Endodermal cell (in vitro differentiated cells): Measurements from ENCODE around the gene OPRL1. TPM values are rescaled to one million over a fixed set of nuclear protein-coding genes. Genes with fewer than 3 reads are reported as not detected.

Experiments used
- DNase-seq: peaks from one replicate; pipeline ENCODE4 v3.0.0-alpha.2; 2017
- H3K27ac ChIP-seq: 2 replicates; pipeline ENCODE4 v1.5.1; 2013; ENCODE audit warnings: mild to moderate bottlenecking, low read depth, low read length, moderate library complexity
- H3K27me3 ChIP-seq: 2 replicates; pipeline ENCODE4 v1.6.1; 2013; ENCODE audit warnings: mild to moderate bottlenecking, low read length, moderate library complexity; ENCODE audit not compliant: insufficient read depth, control insufficient read depth, poor library complexity, severe bottlenecking
- H3K36me3 ChIP-seq: 2 replicates; pipeline ENCODE4 v1.7.0; 2013; ENCODE audit warnings: mild to moderate bottlenecking, low read length, moderate library complexity; ENCODE audit not compliant: control insufficient read depth, insufficient read depth
- H3K4me1 ChIP-seq: one replicate; pipeline ENCODE4 v1.7.0; 2013; ENCODE audit warnings: low read length; ENCODE audit not compliant: control insufficient read depth, insufficient read depth
- H3K4me3 ChIP-seq: 2 replicates; pipeline ENCODE4 v1.5.1; 2013; ENCODE audit warnings: mild to moderate bottlenecking, low read length, moderate library complexity
- H3K9ac ChIP-seq: 2 replicates; pipeline ENCODE4 v1.6.1; 2013; ENCODE audit warnings: mild to moderate bottlenecking, low read length, moderate library complexity; ENCODE audit not compliant: poor library complexity, severe bottlenecking; ENCODE audit errors: extremely low read depth
- H3K9me3 ChIP-seq: 2 replicates; pipeline ENCODE4 v1.6.1; 2013; ENCODE audit warnings: mild to moderate bottlenecking, low read length, moderate library complexity; ENCODE audit not compliant: control insufficient read depth
- H3K27ac Mint-ChIP-seq: 2 replicates; pipeline ENCODE4 v1.8.0; 2020; ENCODE audit warnings: mixed read lengths
- H3K27me3 Mint-ChIP-seq: 2 replicates; pipeline ENCODE4 v1.8.0; 2021; ENCODE audit warnings: mild to moderate bottlenecking, mixed read lengths; ENCODE audit not compliant: insufficient read depth
- H3K36me3 Mint-ChIP-seq: 2 replicates; pipeline ENCODE4 v1.8.0; 2020; ENCODE audit warnings: low read depth, mixed read lengths
- H3K4me1 Mint-ChIP-seq: 2 replicates; pipeline ENCODE4 v1.8.0; 2020; ENCODE audit warnings: mixed read lengths
- H3K4me3 Mint-ChIP-seq: 2 replicates; pipeline ENCODE4 v1.8.0; 2020; ENCODE audit warnings: mild to moderate bottlenecking, moderate library complexity, mixed read lengths
- H3K9me3 Mint-ChIP-seq: 2 replicates; pipeline ENCODE4 v1.8.0; 2020; ENCODE audit warnings: mild to moderate bottlenecking, mixed read lengths
- CTCF ChIP-seq: fragments of 200-600 bp; sonication (generic); conservative IDR thresholded peaks from 2 replicates; pipeline ENCODE4 v1.5.0; 2021; ENCODE audit warnings: antibody characterized with exemption, mild to moderate bottlenecking
- WGBS, 2 experiments: methylation state at CpG; one replicate each; pipeline versions ENCODE4 v1.1.5 to v1.1.7; 2013; ENCODE audit warnings: missing lambda C conversion rate in 2 of 2, mixed read lengths in 1 of 2; ENCODE audit not compliant: insufficient coverage in 1 of 2, insufficient read length in 1 of 2; 5-methylcytosine and 5-hydroxymethylcytosine counted together
- total RNA-seq, 2 donors: library from RNA; stranded (reverse); fragmentation: NEBNext Ultra II Directional in 1 of 2; extraction: Animal tissue kit (Norgen Biotek cat#: 25700) in 1 of 2; gene quantifications; 2 replicates in 1 of 2; 3 replicates in 1 of 2; pipeline ENCODE4 v1.2.1, GENCODE V29; 2021

The OPRL1 gene
- total RNA-seq, 2 donors from 2014 or later = 4.1 to 5.5 TPM

- Mint-ChIP-seq H3K9me3 (peaks cover 5% of the 10 kb centered on the region), H3K4me3 (no peak overlapping the region), H3K27ac (no peak overlapping the region), H3K4me1 (peaks cover 5% of the 10 kb centered on the region), H3K27me3 (no peaks in the 10 kb centered on the region), H3K36me3 (no peaks in the 10 kb centered on the region)
- peaks cover 6% of the 10 kb centered on the region for H3K9me3 ChIP-seq
- H3K27ac ChIP-seq = peak overlapping the region; percentile 47
- no peak overlapping the region for H3K4me3 ChIP-seq
- TF ChIP-seq CTCF = no peak
- no peaks in the 10 kb centered on the region for H3K4me1 ChIP-seq
- DNase-seq = no peak
- no peak overlapping the region for H3K9ac ChIP-seq
- H3K36me3 ChIP-seq = no peaks in the 10 kb centered on the region
- no peaks in the 10 kb centered on the region for H3K27me3 ChIP-seq
- WGBS, 2 experiments = 86 to 90% methylated on average over 11 to 21 of the region's 21 CpGs
Measured at GRCh38 chr20:64139199-64140060, 59.5 kb downstream of the OPRL1 start.

- no peak overlapping the region for H3K4me3 ChIP-seq
- Mint-ChIP-seq H3K36me3 (no peaks in the 10 kb centered on the region), H3K9me3 (peaks cover 14% of the 10 kb centered on the region), H3K4me1 (peaks cover 5% of the 10 kb centered on the region), H3K27ac (no peak overlapping the region), H3K27me3 (no peaks in the 10 kb centered on the region), H3K4me3 (no peak overlapping the region)
- H3K36me3 ChIP-seq = no peaks in the 10 kb centered on the region
- no peaks in the 10 kb centered on the region for H3K27me3 ChIP-seq
- no peak for TF ChIP-seq CTCF
- H3K9ac ChIP-seq = no peak overlapping the region
- H3K9me3 ChIP-seq = peaks cover 14% of the 10 kb centered on the region
- H3K4me1 ChIP-seq = no peaks in the 10 kb centered on the region
- H3K27ac ChIP-seq = peak overlapping the region; percentile 47
- 86 to 88% methylated on average over 7 to 13 of the region's 13 CpGs for WGBS, 2 experiments
- DNase-seq = no peak
Measured at GRCh38 chr20:64140061-64140931, 60.4 kb downstream of the OPRL1 start.

- DNase-seq = no peak
- Histone ChIP-seq H3K4me1 (no peaks in the 10 kb centered on the region), H3K27me3 (no peaks in the 10 kb centered on the region), H3K4me3 (no peak overlapping the region), H3K27ac (no peak overlapping the region), H3K9me3 (peaks cover 17% of the 10 kb centered on the region), H3K9ac (no peak overlapping the region), H3K36me3 (no peaks in the 10 kb centered on the region)
- peaks cover 5% of the 10 kb centered on the region for H3K4me1 Mint-ChIP-seq
- WGBS, 2 experiments = 86 to 92% methylated on average over 7 to 10 of the region's 10 CpGs
- H3K4me3 Mint-ChIP-seq = no peak overlapping the region
- TF ChIP-seq CTCF = no peak
- H3K36me3 Mint-ChIP-seq = no peaks in the 10 kb centered on the region
- no peaks in the 10 kb centered on the region for H3K27me3 Mint-ChIP-seq
- H3K27ac Mint-ChIP-seq = no peak overlapping the region
- peaks cover 20% of the 10 kb centered on the region for H3K9me3 Mint-ChIP-seq
Measured at GRCh38 chr20:64140956-64141355, 61.1 kb downstream of the OPRL1 start.
